Osteocyte (in vitro differentiated cells): ENCODE results near the gene LRBA. TPM values are rescaled to one million over a fixed set of nuclear protein-coding genes. Genes with fewer than 3 reads are reported as not detected.

Experiments
- DNase-seq: peaks from one replicate; pipeline ENCODE4 v3.0.0; 2021; ENCODE audit warnings: mixed read lengths; ENCODE audit not compliant: unreplicated experiment; ENCODE audit errors: extremely low spot score
- H3K27ac Mint-ChIP-seq: one replicate; pipeline ENCODE4 v1.8.0; 2021; ENCODE audit warnings: mild to moderate bottlenecking, mixed read lengths; ENCODE audit not compliant: unreplicated experiment
- H3K27me3 Mint-ChIP-seq: one replicate; pipeline ENCODE4 v1.8.0; 2021; ENCODE audit warnings: mixed read lengths; ENCODE audit not compliant: unreplicated experiment
- H3K36me3 Mint-ChIP-seq: one replicate; pipeline ENCODE4 v1.8.0; 2021; ENCODE audit warnings: mixed read lengths; ENCODE audit not compliant: unreplicated experiment
- H3K4me1 Mint-ChIP-seq: one replicate; pipeline ENCODE4 v1.8.0; 2021; ENCODE audit warnings: mixed read lengths; ENCODE audit not compliant: unreplicated experiment
- H3K4me3 Mint-ChIP-seq: one replicate; pipeline ENCODE4 v1.8.0; 2021; ENCODE audit warnings: mild to moderate bottlenecking, moderate library complexity, mixed read lengths; ENCODE audit not compliant: unreplicated experiment
- H3K9me3 Mint-ChIP-seq: one replicate; pipeline ENCODE4 v1.8.0; 2021; ENCODE audit warnings: mixed read lengths; ENCODE audit not compliant: unreplicated experiment
- CTCF ChIP-seq: fragments of 200-600 bp; sonication (generic); IDR thresholded peaks from 2 replicates; pipeline ENCODE4 v1.5.0; 2021; ENCODE audit warnings: antibody characterized with exemption, mild to moderate bottlenecking, moderate library complexity
- total RNA-seq: library from RNA; stranded (reverse); gene quantifications from 2 replicates; pipeline ENCODE4 v1.2.1, GENCODE V29; 2021

LRBA gene
- total RNA-seq, 1 donor from 2014 or later, result 40.8 TPM

- Mint-ChIP-seq H3K4me1 (peaks cover 6% of the 10 kb centered on the region), H3K36me3 (peaks cover 17% of the 10 kb centered on the region), H3K9me3 (peaks cover 4% of the 10 kb centered on the region), H3K4me3 (no peak overlapping the region), H3K27me3 (no peaks in the 10 kb centered on the region), H3K27ac (no peak overlapping the region)
- TF ChIP-seq CTCF, result no peak
- no peak for DNase-seq
Observed at GRCh38 chr4:150343796-150344195, 671.3 kb downstream of the LRBA start.

GRCh38 chr4:150342945-150343344 lies 672.1 kb downstream of the LRBA start:
- H3K36me3 Mint-ChIP-seq, result peaks cover 13% of the 10 kb centered on the region
- H3K4me1 Mint-ChIP-seq, result peaks cover 7% of the 10 kb centered on the region
- TF ChIP-seq CTCF, result no peak
- DNase-seq, result no peak
- peaks cover 4% of the 10 kb centered on the region for H3K9me3 Mint-ChIP-seq
- H3K27me3 Mint-ChIP-seq, result no peaks in the 10 kb centered on the region
- no peak overlapping the region for H3K4me3 Mint-ChIP-seq
- no peak overlapping the region for H3K27ac Mint-ChIP-seq

GRCh38 chr4:150337734-150338133 lies 677.4 kb downstream of the LRBA start:
- Mint-ChIP-seq H3K36me3 (peaks cover 6% of the 10 kb centered on the region), H3K9me3 (no peaks in the 10 kb centered on the region), H3K4me3 (no peak overlapping the region), H3K4me1 (peaks cover 2% of the 10 kb centered on the region), H3K27ac (no peak overlapping the region), H3K27me3 (no peaks in the 10 kb centered on the region)
- DNase-seq, result no peak
- TF ChIP-seq CTCF, result no peak

- no peak for TF ChIP-seq CTCF
- peaks cover 6% of the 10 kb centered on the region for H3K36me3 Mint-ChIP-seq
- no peaks in the 10 kb centered on the region for H3K27me3 Mint-ChIP-seq
- DNase-seq, result no peak
- no peak overlapping the region for H3K4me3 Mint-ChIP-seq
- H3K9me3 Mint-ChIP-seq, result no peaks in the 10 kb centered on the region
- no peak overlapping the region for H3K27ac Mint-ChIP-seq
- H3K4me1 Mint-ChIP-seq, result peaks cover 2% of the 10 kb centered on the region
Observed at GRCh38 chr4:150336676-150337412, 678.2 kb downstream of the LRBA start.

GRCh38 chr4:150332961-150333360 lies 682.1 kb downstream of the LRBA start:
- Mint-ChIP-seq H3K27ac (no peak overlapping the region), H3K9me3 (no peaks in the 10 kb centered on the region), H3K36me3 (peaks cover 3% of the 10 kb centered on the region)

More at GRCh38 chr4:150332961-150333360, 682.1 kb downstream of the LRBA start:
- no peak for DNase-seq
- Mint-ChIP-seq H3K27me3 (no peaks in the 10 kb centered on the region), H3K4me3 (no peak overlapping the region), H3K4me1 (no peaks in the 10 kb centered on the region)
- no peak for TF ChIP-seq CTCF
